GM06990 (cell line): ENCODE data around the gene GNAI2.

ENCODE experiments used
- DNase-seq: peaks from one replicate; pipeline ENCODE4 v3.0.0-alpha.2; 2011; ENCODE audit not compliant: insufficient read length; ENCODE audit errors: extremely low read depth
- H3K27me3 ChIP-seq: replicated peaks from 2 replicates; pipeline ENCODE4 v1.6.0; 2011; ENCODE audit warnings: low read length; ENCODE audit not compliant: control insufficient read depth, insufficient read depth
- H3K36me3 ChIP-seq: 2 replicates; pipeline ENCODE4 v1.5.1; 2011; ENCODE audit warnings: low read length; ENCODE audit not compliant: control insufficient read depth, insufficient read depth
- H3K4me3 ChIP-seq: replicated peaks from 2 replicates; pipeline ENCODE4 v1.5.1; 2011; ENCODE audit warnings: low read depth, mild to moderate bottlenecking, control low read depth, low read length
- CTCF ChIP-seq: IDR thresholded peaks from 2 replicates; pipeline ENCODE4 v1.5.1; 2011; ENCODE audit warnings: low read length, control low read depth, mild to moderate bottlenecking, inconsistent platforms; ENCODE audit not compliant: insufficient read depth, poor library complexity, severe bottlenecking

The GNAI2 gene

GRCh38 chr3:50194903-50195500 lies 41.0 kb upstream of the GNAI2 start:
- Histone ChIP-seq H3K36me3 (no peaks in the 10 kb centered on the region), H3K4me3 (no peak overlapping the region), H3K27me3 (no peaks in the 10 kb centered on the region; the same call in 1 of the 2 replicates)
- DNase-seq: no peak
- TF ChIP-seq CTCF: no peak

- no peaks in the 10 kb centered on the region for H3K36me3 ChIP-seq
- no peak for DNase-seq
- TF ChIP-seq CTCF: no peak
- no peaks in the 10 kb centered on the region; the same call in 1 of the 2 replicates for H3K27me3 ChIP-seq
- H3K4me3 ChIP-seq: no peak overlapping the region
These were observed 40.3 kb upstream of the GNAI2 start for GRCh38 chr3:50195501-50196252.

- DNase-seq: no peak
- no peak for TF ChIP-seq CTCF
- Histone ChIP-seq H3K36me3 (no peaks in the 10 kb centered on the region), H3K27me3 (no peaks in the 10 kb centered on the region; the same call in 1 of the 2 replicates), H3K4me3 (no peak overlapping the region)
These were observed 39.7 kb upstream of the GNAI2 start for GRCh38 chr3:50196253-50196801.

- no peak for DNase-seq
- Histone ChIP-seq H3K4me3 (no peak overlapping the region), H3K27me3 (peaks cover 3% of the 10 kb centered on the region), H3K36me3 (no peaks in the 10 kb centered on the region)
- no peak for TF ChIP-seq CTCF
These were observed 34.3 kb upstream of the GNAI2 start for GRCh38 chr3:50201573-50202315.

GRCh38 chr3:50202353-50203112 lies 33.5 kb upstream of the GNAI2 start:
- peaks cover 3% of the 10 kb centered on the region for H3K27me3 ChIP-seq
- no peak for DNase-seq
- no peaks in the 10 kb centered on the region for H3K36me3 ChIP-seq
- H3K4me3 ChIP-seq: no peak overlapping the region
- TF ChIP-seq CTCF: no peak
